Keratinocyte (primary cell): Measurements from ENCODE around the gene RAB35.

Experiments
- CTCF ChIP-seq, 3 experiments: IDR thresholded peaks in 1 of 3; conservative IDR thresholded peaks in 1 of 3; optimal IDR thresholded peaks in 1 of 3; 2 replicates in 2 of 3; 3 replicates in 1 of 3; pipeline versions ENCODE3 to v1.5.1; 2011; ENCODE audit warnings: low read length in 3 of 3, mild to moderate bottlenecking in 3 of 3, moderate library complexity in 2 of 3, control low read depth in 1 of 3, inconsistent platforms in 1 of 3; ENCODE audit not compliant: insufficient read depth in 2 of 3; ENCODE audit errors: extremely low read depth in 1 of 3
- EZH2 ChIP-seq: IDR thresholded peaks from one replicate; pipeline ENCODE4 v1.6.1; 2012; ENCODE audit warnings: inconsistent platforms, mild to moderate bottlenecking, low read length, moderate library complexity

- TF ChIP-seq CTCF (optimal IDR thresholded peaks at IDR 0.05 in 1 of 3, IDR thresholded peaks at IDR 0.05 in 1 of 3, conservative IDR thresholded peaks at IDR 0.05 in 1 of 3; ENCODE audit: extremely low read depth in 1 of 3, insufficient read depth in 2 of 3, low read length in 3 of 3) (no peak), EZH2 (no peak)
These were observed 34.9 kb downstream of the RAB35 start for GRCh38 chr12:120081641-120082040.
